GM23338 (cell line): Measurements from ENCODE around the gene ATXN7L3. TPM values are rescaled to one million over a fixed set of nuclear protein-coding genes. Genes with fewer than 3 reads are reported as not detected.

Experiments
- ATAC-seq: fragments of 200-7000 bp; cut with Tn5 transposase; 3 replicates; pipeline ENCODE4 v1.9.1; 2020
- DNase-seq: peaks from one replicate; pipeline ENCODE4 v3.0.0-alpha.2; 2015; ENCODE audit warnings: low spot score
- H2AFZ ChIP-seq: fragments of 200-600 bp; sonication (generic); 2 replicates; pipeline ENCODE4 v1.8.0; 2016; ENCODE audit warnings: antibody characterized with exemption, mild to moderate bottlenecking, moderate library complexity
- H3F3A ChIP-seq: fragments of 200-600 bp; sonication (generic); replicated peaks from 2 replicates; pipeline ENCODE4 v1.8.0; 2017; ENCODE audit warnings: antibody characterized with exemption, mixed run types, low read depth
- H3K27ac ChIP-seq: fragments of 200-600 bp; sonication (generic); 2 replicates; pipeline ENCODE4 v1.6.1; 2016; ENCODE audit warnings: low read depth
- H3K27me3 ChIP-seq: fragments of 200-600 bp; sonication (generic); 2 replicates; pipeline ENCODE4 v1.8.0; 2016; ENCODE audit warnings: mild to moderate bottlenecking, mixed run types, moderate library complexity; ENCODE audit not compliant: insufficient read depth
- H3K36me3 ChIP-seq: fragments of 200-600 bp; sonication (generic); 2 replicates; pipeline ENCODE4 v1.8.0; 2016; ENCODE audit warnings: mild to moderate bottlenecking; ENCODE audit not compliant: insufficient read depth
- H3K4me1 ChIP-seq: fragments of 200-600 bp; sonication (generic); 2 replicates; pipeline ENCODE4 v1.8.0; 2016; ENCODE audit warnings: mild to moderate bottlenecking, moderate library complexity; ENCODE audit not compliant: insufficient read depth
- H3K4me2 ChIP-seq: fragments of 200-600 bp; sonication (generic); 2 replicates; pipeline ENCODE4 v1.7.1; 2017; ENCODE audit warnings: mixed run types
- H3K4me3 ChIP-seq: fragments of 200-600 bp; sonication (generic); 2 replicates; pipeline ENCODE4 v1.6.1; 2016; ENCODE audit warnings: mixed run types
- H3K79me2 ChIP-seq: fragments of 200-600 bp; sonication (generic); replicated peaks from 2 replicates; pipeline ENCODE4 v1.8.0; 2017; ENCODE audit warnings: mild to moderate bottlenecking; ENCODE audit not compliant: insufficient read depth
- H3K9me2 ChIP-seq: fragments of 200-600 bp; sonication (generic); 2 replicates; pipeline ENCODE4 v1.8.0; 2017; ENCODE audit not compliant: insufficient read depth
- H4K20me1 ChIP-seq: fragments of 200-600 bp; sonication (generic); replicated peaks from 2 replicates; pipeline ENCODE4 v1.8.0; 2017; ENCODE audit warnings: mild to moderate bottlenecking; ENCODE audit not compliant: insufficient read depth
- H3K27ac Mint-ChIP-seq: 2 replicates; pipeline ENCODE4 v1.8.0; 2020; ENCODE audit warnings: inconsistent platforms, mild to moderate bottlenecking, moderate library complexity, mixed read lengths
- H3K27me3 Mint-ChIP-seq: 3 replicates; pipeline ENCODE4 v1.8.0; 2022; ENCODE audit warnings: low read depth, mild to moderate bottlenecking, moderate library complexity, mixed read lengths, inconsistent platforms; ENCODE audit not compliant: insufficient read depth, poor library complexity
- H3K36me3 Mint-ChIP-seq: 3 replicates; pipeline ENCODE4 v1.8.0; 2021; ENCODE audit warnings: low read depth, mild to moderate bottlenecking, inconsistent platforms, moderate library complexity, mixed read lengths
- H3K4me1 Mint-ChIP-seq: 3 replicates; pipeline ENCODE4 v1.8.0; 2020; ENCODE audit warnings: mild to moderate bottlenecking, inconsistent platforms, mixed read lengths
- H3K4me3 Mint-ChIP-seq: 3 replicates; pipeline ENCODE4 v1.8.0; 2021; ENCODE audit warnings: moderate library complexity, mild to moderate bottlenecking, inconsistent platforms, mixed read lengths
- H3K9me3 Mint-ChIP-seq: 3 replicates; pipeline ENCODE4 v1.8.0; 2020; ENCODE audit warnings: moderate library complexity, mild to moderate bottlenecking, inconsistent platforms, mixed read lengths
- CTCF ChIP-seq, 2 experiments: fragments of 200-600 bp in 1 of 2; sonication (generic) in 1 of 2; conservative IDR thresholded peaks; 2 replicates each; pipeline versions ENCODE4 v1.5.1 to v1.6.1; 2016 to 2017; ENCODE audit warnings: antibody characterized with exemption in 2 of 2, low read depth in 2 of 2, mild to moderate bottlenecking in 2 of 2, moderate library complexity in 1 of 2
- EZH2phosphoT487 ChIP-seq: fragments of 200-600 bp; sonication (generic); IDR thresholded peaks from one replicate; pipeline ENCODE4 v1.8.1; 2018; ENCODE audit warnings: antibody characterized with exemption; ENCODE audit not compliant: unreplicated experiment
- JUNB ChIP-seq: IDR thresholded peaks from one replicate; pipeline ENCODE4 v1.6.1; 2016; ENCODE audit warnings: antibody characterized with exemption; ENCODE audit not compliant: unreplicated experiment
- NANOG ChIP-seq: IDR thresholded peaks from 2 replicates; pipeline ENCODE4 v1.6.1; 2016; ENCODE audit warnings: antibody characterized with exemption, borderline replicate concordance
- POLR2AphosphoS5 ChIP-seq: IDR thresholded peaks from 2 replicates; pipeline ENCODE4 v1.6.1; 2016; ENCODE audit warnings: antibody characterized with exemption, low read depth
- REST ChIP-seq: IDR thresholded peaks from one replicate; pipeline ENCODE4 v1.6.1; 2018; ENCODE audit warnings: antibody characterized with exemption; ENCODE audit not compliant: unreplicated experiment
- STAT1 ChIP-seq: IDR thresholded peaks from one replicate; pipeline ENCODE4 v1.6.1; 2016; ENCODE audit warnings: antibody characterized with exemption; ENCODE audit not compliant: unreplicated experiment
- ZNF114 ChIP-seq: fragments of 250-450 bp; sonication (Bioruptor Pico); IDR thresholded peaks from 2 replicates; pipeline ENCODE4 v1.5.0; 2020; ENCODE audit warnings: mild to moderate bottlenecking, moderate library complexity
- ZNF331 ChIP-seq: fragments of 250-450 bp; sonication (Bioruptor Pico); IDR thresholded peaks from 2 replicates; pipeline ENCODE4 v1.5.0; 2020; ENCODE audit warnings: low read depth, mild to moderate bottlenecking, moderate library complexity
- polyA plus RNA-seq: library from polyadenylated mRNA; unstranded; fragments of >200 nt; fragmentation: Nextera tagmentation; extraction: Ambion mirVana; gene quantifications from 2 replicates; pipeline ENCODE4 v1.2.1, GENCODE V29; 2016
- total RNA-seq: library from RNA; depleted of rRNA; stranded (reverse); fragments of >200 nt; shearing (Covaris generic); gene quantifications from 2 replicates; pipeline ENCODE4 v1.2.3, GENCODE V29; 2014

Gene ATXN7L3
- total and polyA plus RNA-seq, 2 experiments from 2014 or later: 20.6 to 95.0 TPM

DNA sequence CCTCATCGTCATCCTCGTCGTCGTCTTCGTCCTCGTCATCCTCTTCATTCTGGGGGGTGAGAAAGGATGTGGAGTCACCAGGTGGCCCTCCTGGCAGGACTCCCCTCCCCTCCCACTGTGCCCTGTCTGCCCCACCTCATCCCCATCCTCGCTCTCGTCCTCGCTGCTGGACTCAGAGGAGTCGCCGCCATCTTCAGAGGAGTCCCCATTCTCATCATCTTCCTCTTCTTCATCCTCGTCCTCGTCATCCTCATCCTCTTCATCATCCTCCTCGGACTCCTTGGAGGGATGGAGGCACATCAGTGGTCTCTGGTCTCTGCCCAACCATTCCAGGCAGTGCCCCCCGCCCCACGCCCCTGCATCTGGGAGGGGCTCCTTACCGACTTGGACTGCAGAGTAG, 7.6 kb upstream of the ATXN7L3 start (continued):
- TF ChIP-seq REST (no peak), JUNB (no peak), CTCF (conservative IDR thresholded peaks at IDR 0.05; ENCODE audit: low read depth in 2 of 2) (no peak)

GRCh38 chr17:44206825-44207155, 7.1 kb upstream of the ATXN7L3 start:
- DNase-seq (no peak), ATAC-seq (no peak)
- no peak overlapping the region for H3K27ac ChIP-seq
- H4K20me1 ChIP-seq: peaks cover 15% of the 10 kb centered on the region
- H3K79me2 ChIP-seq: no peaks in the 10 kb centered on the region
- Mint-ChIP-seq H3K27ac (no peak overlapping the region), H3K9me3 (no peaks in the 10 kb centered on the region), H3K4me3 (no peak overlapping the region), H3K36me3 (peaks cover 53% of the 10 kb centered on the region), H3K27me3 (peaks cover 20% of the 10 kb centered on the region), H3K4me1 (peaks cover 40% of the 10 kb centered on the region)
- no peak overlapping the region for H3K4me3 ChIP-seq
- H3K36me3 ChIP-seq: peaks cover 17% of the 10 kb centered on the region
- H3K4me1 ChIP-seq: peaks cover 18% of the 10 kb centered on the region
- H3F3A ChIP-seq: peaks cover 26% of the 10 kb centered on the region; the same call in 1 of the 2 replicates
- no peak overlapping the region for H2AFZ ChIP-seq
- H3K4me2 ChIP-seq: no peak overlapping the region
- no peaks in the 10 kb centered on the region for H3K27me3 ChIP-seq
- H3K9me2 ChIP-seq: no peaks in the 10 kb centered on the region
- TF ChIP-seq ZNF331 (CRISPR knock-in tag): no peak
- TF ChIP-seq REST: no peak
- no peak for TF ChIP-seq STAT1
- no peak for TF ChIP-seq ZNF114
- no peak for TF ChIP-seq POLR2AphosphoS5
- TF ChIP-seq EZH2phosphoT487: no peak
- no peak for TF ChIP-seq CTCF (conservative IDR thresholded peaks at IDR 0.05; ENCODE audit: low read depth in 2 of 2)
- no peak for TF ChIP-seq NANOG
- TF ChIP-seq JUNB: no peak
